ENCODE data around the gene EFEMP1.

DNA sequence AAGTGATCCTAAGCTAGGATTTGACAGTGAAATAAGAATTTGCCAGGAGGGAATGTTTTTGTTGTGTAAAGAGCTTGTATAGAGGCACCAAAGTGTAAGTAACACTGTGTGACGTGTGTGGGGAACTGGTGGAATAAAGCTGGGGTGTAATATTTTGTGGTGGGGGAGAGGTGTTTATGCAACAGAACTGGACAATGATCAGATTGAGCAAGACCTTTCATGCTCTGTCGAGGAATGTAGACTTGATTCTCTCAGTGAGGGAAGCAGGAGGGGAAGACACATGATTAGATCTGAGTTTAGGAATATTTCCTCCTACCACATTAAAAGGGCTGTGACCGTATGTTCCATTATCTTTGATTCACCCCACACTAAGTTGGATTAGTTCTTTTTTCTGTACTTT, 43.6 kb downstream of the EFEMP1 start:
- TF ChIP-seq, protein P1, sequence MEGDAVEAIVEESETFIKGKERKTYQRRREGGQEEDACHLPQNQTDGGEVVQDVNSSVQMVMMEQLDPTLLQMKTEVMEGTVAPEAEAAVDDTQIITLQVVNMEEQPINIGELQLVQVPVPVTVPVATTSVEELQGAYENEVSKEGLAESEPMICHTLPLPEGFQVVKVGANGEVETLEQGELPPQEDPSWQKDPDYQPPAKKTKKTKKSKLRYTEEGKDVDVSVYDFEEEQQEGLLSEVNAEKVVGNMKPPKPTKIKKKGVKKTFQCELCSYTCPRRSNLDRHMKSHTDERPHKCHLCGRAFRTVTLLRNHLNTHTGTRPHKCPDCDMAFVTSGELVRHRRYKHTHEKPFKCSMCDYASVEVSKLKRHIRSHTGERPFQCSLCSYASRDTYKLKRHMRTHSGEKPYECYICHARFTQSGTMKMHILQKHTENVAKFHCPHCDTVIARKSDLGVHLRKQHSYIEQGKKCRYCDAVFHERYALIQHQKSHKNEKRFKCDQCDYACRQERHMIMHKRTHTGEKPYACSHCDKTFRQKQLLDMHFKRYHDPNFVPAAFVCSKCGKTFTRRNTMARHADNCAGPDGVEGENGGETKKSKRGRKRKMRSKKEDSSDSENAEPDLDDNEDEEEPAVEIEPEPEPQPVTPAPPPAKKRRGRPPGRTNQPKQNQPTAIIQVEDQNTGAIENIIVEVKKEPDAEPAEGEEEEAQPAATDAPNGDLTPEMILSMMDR (conservative IDR thresholded peaks at IDR 0.05; ENCODE audit: low read depth, low read length) = no peak
- TF ChIP-seq EZH2 (IDR thresholded peaks at IDR 0.05; ENCODE audit: borderline replicate concordance, low read depth, low read length, poor library complexity, severe bottlenecking) = no peak

Data from A673 (cell line).